H9 (cell line): ENCODE measurements around the gene GMPPB. TPM values are rescaled to one million over a fixed set of nuclear protein-coding genes. Genes with fewer than 3 reads are reported as not detected.

ENCODE experiments used
- DNase-seq: peaks from one replicate; pipeline ENCODE4 v3.0.0-alpha.2; 2017
- H2AFZ ChIP-seq: one replicate; pipeline ENCODE4 v1.6.1; 2013; ENCODE audit warnings: mild to moderate bottlenecking, low read length, control low read depth, moderate library complexity
- H2AK5ac ChIP-seq: 2 replicates; pipeline ENCODE4 v1.6.1; 2013; ENCODE audit warnings: low read length, control low read depth, mixed read lengths; ENCODE audit not compliant: insufficient read length
- H2BK120ac ChIP-seq: one replicate; pipeline ENCODE4 v1.6.1; 2013; ENCODE audit warnings: low read depth, mild to moderate bottlenecking, low read length, control low read depth, inconsistent platforms; ENCODE audit not compliant: poor library complexity, severe bottlenecking
- H2BK12ac ChIP-seq: 2 replicates; pipeline ENCODE4 v1.6.1; 2013; ENCODE audit warnings: low read length, control low read depth, mixed read lengths, low read depth; ENCODE audit not compliant: insufficient read length
- H2BK15ac ChIP-seq: 2 replicates; pipeline ENCODE4 v1.6.1; 2013; ENCODE audit warnings: low read depth, low read length, control low read depth
- H2BK20ac ChIP-seq: one replicate; pipeline ENCODE4 v1.6.1; 2013; ENCODE audit warnings: low read depth, mild to moderate bottlenecking, low read length, control low read depth, inconsistent platforms; ENCODE audit not compliant: poor library complexity, severe bottlenecking
- H2BK5ac ChIP-seq: 2 replicates; pipeline ENCODE4 v1.6.1; 2013; ENCODE audit warnings: low read length, control low read depth, mixed read lengths; ENCODE audit not compliant: insufficient read length
- H3K14ac ChIP-seq: 2 replicates; pipeline ENCODE4 v1.6.1; 2013; ENCODE audit warnings: low read length, control low read depth; ENCODE audit not compliant: insufficient read depth
- H3K18ac ChIP-seq: 2 replicates; pipeline ENCODE4 v1.6.1; 2013; ENCODE audit warnings: low read depth, mild to moderate bottlenecking, mixed read lengths, low read length, control low read depth; ENCODE audit not compliant: insufficient read length
- H3K23ac ChIP-seq: 2 replicates; pipeline ENCODE4 v1.6.1; 2013; ENCODE audit warnings: low read length, control low read depth, mixed read lengths, low read depth; ENCODE audit not compliant: insufficient read length
- H3K23me2 ChIP-seq: 2 replicates; pipeline ENCODE4 v1.6.1; 2013; ENCODE audit warnings: low read depth, mild to moderate bottlenecking, mixed read lengths, low read length, control low read depth; ENCODE audit not compliant: insufficient read length, poor library complexity, severe bottlenecking
- H3K27ac ChIP-seq: 2 replicates; pipeline ENCODE4 v1.5.1; 2013; ENCODE audit warnings: low read length, control low read depth, mixed read lengths, low read depth; ENCODE audit not compliant: insufficient read length
- H3K27me3 ChIP-seq: 2 replicates; pipeline ENCODE4 v1.6.1; 2013; ENCODE audit warnings: low read length, control low read depth, inconsistent platforms; ENCODE audit not compliant: insufficient read depth
- H3K4ac ChIP-seq: 2 replicates; pipeline ENCODE4 v1.6.1; 2013; ENCODE audit warnings: low read depth, mild to moderate bottlenecking, control low read depth, inconsistent platforms, low read length, moderate library complexity
- H3K4me1 ChIP-seq: 2 replicates; pipeline ENCODE4 v1.6.1; 2013; ENCODE audit warnings: low read length, control low read depth, inconsistent platforms; ENCODE audit not compliant: insufficient read depth
- H3K4me2 ChIP-seq: 2 replicates; pipeline ENCODE4 v1.6.1; 2013; ENCODE audit warnings: low read length, control low read depth, mixed read lengths; ENCODE audit not compliant: insufficient read length, insufficient read depth
- H3K56ac ChIP-seq: 2 replicates; pipeline ENCODE4 v1.6.1; 2013; ENCODE audit warnings: low read depth, mild to moderate bottlenecking, mixed read lengths, low read length, control low read depth; ENCODE audit not compliant: insufficient read length
- H3K79me1 ChIP-seq: 2 replicates; pipeline ENCODE4 v1.6.1; 2013; ENCODE audit warnings: low read depth, mild to moderate bottlenecking, moderate library complexity, low read length, control low read depth, inconsistent platforms; ENCODE audit not compliant: insufficient read depth, poor library complexity, severe bottlenecking
- H3K79me2 ChIP-seq: 2 replicates; pipeline ENCODE4 v1.6.1; 2013; ENCODE audit warnings: low read length, control low read depth, inconsistent platforms; ENCODE audit not compliant: insufficient read depth
- H3K9ac ChIP-seq: 2 replicates; pipeline ENCODE4 v1.6.1; 2013; ENCODE audit warnings: low read length, control low read depth, mixed read lengths; ENCODE audit not compliant: insufficient read length; ENCODE audit errors: extremely low read depth
- H3K9me3 ChIP-seq: one replicate; pipeline ENCODE4 v1.6.1; 2013; ENCODE audit warnings: low read depth, low read length, inconsistent platforms; ENCODE audit not compliant: control insufficient read depth
- H3T11ph ChIP-seq: one replicate; pipeline ENCODE4 v1.6.1; 2013; ENCODE audit warnings: mild to moderate bottlenecking, low read length, control low read depth, inconsistent platforms
- H4K20me1 ChIP-seq: one replicate; pipeline ENCODE4 v1.6.1; 2013; ENCODE audit not compliant: control insufficient read depth, insufficient read length, insufficient read depth
- H4K5ac ChIP-seq: 2 replicates; pipeline ENCODE4 v1.6.1; 2013; ENCODE audit warnings: low read depth, mild to moderate bottlenecking, mixed read lengths, low read length, control low read depth; ENCODE audit not compliant: insufficient read length
- H4K8ac ChIP-seq: replicated peaks from 2 replicates; pipeline ENCODE4 v1.6.1; 2013; ENCODE audit warnings: low read length, control low read depth, mixed read lengths, low read depth; ENCODE audit not compliant: insufficient read length
- H4K91ac ChIP-seq: 2 replicates; pipeline ENCODE4 v1.6.1; 2013; ENCODE audit warnings: low read depth, mild to moderate bottlenecking, moderate library complexity, mixed read lengths, low read length, control low read depth; ENCODE audit not compliant: insufficient read length
- H3K27ac Mint-ChIP-seq, 3 experiments: 2 replicates in 2 of 3; 3 replicates in 1 of 3; pipeline ENCODE4 v1.8.0; 2020 to 2021; ENCODE audit warnings: mixed read lengths in 3 of 3, mild to moderate bottlenecking in 1 of 3, moderate library complexity in 1 of 3
- H3K27me3 Mint-ChIP-seq: 2 replicates; pipeline ENCODE4 v1.8.0; 2021; ENCODE audit warnings: low read depth, mild to moderate bottlenecking, moderate library complexity, mixed read lengths
- H3K36me3 Mint-ChIP-seq, 3 experiments: 2 replicates in 2 of 3; 3 replicates in 1 of 3; pipeline ENCODE4 v1.8.0; 2020 to 2021; ENCODE audit warnings: low read depth in 3 of 3, mixed read lengths in 3 of 3; ENCODE audit not compliant: insufficient read depth in 1 of 3
- H3K4me1 Mint-ChIP-seq, 2 experiments: 2 replicates each; pipeline ENCODE4 v1.8.0; 2020; ENCODE audit warnings: mixed read lengths in 2 of 2
- H3K4me3 Mint-ChIP-seq, 2 experiments: 2 replicates in 1 of 2; 3 replicates in 1 of 2; pipeline ENCODE4 v1.8.0; 2020 to 2021; ENCODE audit warnings: mild to moderate bottlenecking in 2 of 2, mixed read lengths in 2 of 2, moderate library complexity in 1 of 2
- H3K9me3 Mint-ChIP-seq, 2 experiments: 2 replicates in 1 of 2; 3 replicates in 1 of 2; pipeline ENCODE4 v1.8.0; 2020; ENCODE audit warnings: mild to moderate bottlenecking in 2 of 2, mixed read lengths in 2 of 2, moderate library complexity in 1 of 2
- CTCF ChIP-seq: fragments of 200-600 bp; sonication (generic); conservative IDR thresholded peaks from 3 replicates; pipeline ENCODE4 v1.8.0; 2021; ENCODE audit warnings: antibody characterized with exemption, mild to moderate bottlenecking
- WGBS: extraction: QIAGEN DNeasy Blood & Tissue Kit; methylation state at CpG from one replicate; pipeline ENCODE4 v1.1.7; 2013; ENCODE audit warnings: missing lambda C conversion rate, low lambda C conversion rate, mixed read lengths; ENCODE audit not compliant: insufficient read length; ENCODE audit errors: extremely low coverage; 5-methylcytosine and 5-hydroxymethylcytosine counted together
- total RNA-seq: library from RNA; stranded (reverse); gene quantifications from 2 replicates; pipeline ENCODE4 v1.2.1, GENCODE V29; 2021

The GMPPB gene
- total RNA-seq, 1 experiment from 2014 or later, result 31.1 TPM

- H4K20me1 ChIP-seq, result no peaks in the 10 kb centered on the region
- H3K27ac ChIP-seq, result no peak overlapping the region
- no peak overlapping the region for H2BK12ac ChIP-seq
- H3K9me3 ChIP-seq, result no peaks in the 10 kb centered on the region
- H3K18ac ChIP-seq, result no peak overlapping the region
- no peak overlapping the region for H3K4ac ChIP-seq
- H3K4me1 ChIP-seq, result no peaks in the 10 kb centered on the region
- no peaks in the 10 kb centered on the region for H3K79me2 ChIP-seq
- peaks cover 10% of the 10 kb centered on the region for H3K23me2 ChIP-seq
- no peak overlapping the region for H4K5ac ChIP-seq
- no peak overlapping the region for H2AK5ac ChIP-seq
- H3T11ph ChIP-seq, result no peak overlapping the region
- peaks cover 0 to 23% (median 23%) of the 10 kb centered on the region in 3 experiments; a peak in 6 of 7 replicates for H3K36me3 Mint-ChIP-seq
- peak; percentile 23 for DNase-seq
- H3K9ac ChIP-seq, result no peak overlapping the region
- no peak overlapping the region for H3K4me3 Mint-ChIP-seq
- H3K9me3 Mint-ChIP-seq, result no peaks in the 10 kb centered on the region
- no peak for TF ChIP-seq CTCF
- H2BK120ac ChIP-seq, result no peak overlapping the region
- H3K79me1 ChIP-seq, result no peaks in the 10 kb centered on the region
- H2BK5ac ChIP-seq, result no peak overlapping the region
- H3K23ac ChIP-seq, result no peak overlapping the region
- H2BK15ac ChIP-seq, result no peak overlapping the region
- H3K27me3 Mint-ChIP-seq, result peaks cover 4% of the 10 kb centered on the region
- no CpG with 5 or more reads among the region's 16 CpGs for WGBS
- no peak overlapping the region for H4K91ac ChIP-seq
- no peak overlapping the region for H3K56ac ChIP-seq
- no peak overlapping the region for H2AFZ ChIP-seq
- H2BK20ac ChIP-seq, result no peak overlapping the region
- H3K4me2 ChIP-seq, result no peak overlapping the region
- H4K8ac ChIP-seq, result no peak overlapping the region
- H3K27ac Mint-ChIP-seq, result no peak overlapping the region
- peaks cover 8 to 10% of the 10 kb centered on the region in 2 experiments for H3K4me1 Mint-ChIP-seq
- H3K27me3 ChIP-seq, result no peaks in the 10 kb centered on the region
- H3K14ac ChIP-seq, result no peak overlapping the region
Measured at GRCh38 chr3:49716691-49717210, 7.0 kb downstream of the GMPPB start.
